ENCODE data around the gene CRIP3. TPM values are rescaled to one million over a fixed set of nuclear protein-coding genes. Genes with fewer than 3 reads are reported as not detected.

The CRIP3 gene
- total RNA-seq, 1 donor from 2014 or later = 0.69 TPM

DNA sequence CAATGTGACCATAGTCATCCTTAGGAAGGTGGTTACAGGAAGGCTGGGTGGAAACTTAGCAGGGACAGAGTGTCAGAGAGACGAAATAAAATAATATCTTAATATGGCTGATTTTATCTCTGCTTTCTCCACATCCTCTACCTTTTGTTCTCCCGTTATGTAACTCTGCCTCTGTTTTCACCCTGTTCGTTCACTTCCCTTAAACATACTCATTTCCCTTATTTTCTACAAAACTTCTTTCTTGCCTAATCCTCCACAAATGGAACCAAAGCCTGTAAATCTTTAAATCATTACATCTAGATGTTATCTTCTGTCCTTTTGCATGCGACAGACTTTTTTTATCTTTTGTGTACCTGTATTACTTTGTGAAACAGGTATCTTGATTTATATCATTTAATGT lies 23.3 kb upstream of the CRIP3 start:
- no peak for DNase-seq
- no peaks in the 10 kb centered on the region for H3K4me1 Mint-ChIP-seq (ENCODE audit: low read depth, unreplicated experiment)
- no peak overlapping the region for H3K27ac Mint-ChIP-seq (ENCODE audit: unreplicated experiment)
- no peaks in the 10 kb centered on the region for H3K9me3 Mint-ChIP-seq (ENCODE audit: unreplicated experiment)
- peaks cover 1% of the 10 kb centered on the region for H3K27me3 Mint-ChIP-seq (ENCODE audit: unreplicated experiment)
- no peaks in the 10 kb centered on the region for H3K36me3 Mint-ChIP-seq (ENCODE audit: unreplicated experiment)
- TF ChIP-seq, protein P1, sequence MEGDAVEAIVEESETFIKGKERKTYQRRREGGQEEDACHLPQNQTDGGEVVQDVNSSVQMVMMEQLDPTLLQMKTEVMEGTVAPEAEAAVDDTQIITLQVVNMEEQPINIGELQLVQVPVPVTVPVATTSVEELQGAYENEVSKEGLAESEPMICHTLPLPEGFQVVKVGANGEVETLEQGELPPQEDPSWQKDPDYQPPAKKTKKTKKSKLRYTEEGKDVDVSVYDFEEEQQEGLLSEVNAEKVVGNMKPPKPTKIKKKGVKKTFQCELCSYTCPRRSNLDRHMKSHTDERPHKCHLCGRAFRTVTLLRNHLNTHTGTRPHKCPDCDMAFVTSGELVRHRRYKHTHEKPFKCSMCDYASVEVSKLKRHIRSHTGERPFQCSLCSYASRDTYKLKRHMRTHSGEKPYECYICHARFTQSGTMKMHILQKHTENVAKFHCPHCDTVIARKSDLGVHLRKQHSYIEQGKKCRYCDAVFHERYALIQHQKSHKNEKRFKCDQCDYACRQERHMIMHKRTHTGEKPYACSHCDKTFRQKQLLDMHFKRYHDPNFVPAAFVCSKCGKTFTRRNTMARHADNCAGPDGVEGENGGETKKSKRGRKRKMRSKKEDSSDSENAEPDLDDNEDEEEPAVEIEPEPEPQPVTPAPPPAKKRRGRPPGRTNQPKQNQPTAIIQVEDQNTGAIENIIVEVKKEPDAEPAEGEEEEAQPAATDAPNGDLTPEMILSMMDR (IDR thresholded peaks at IDR 0.05; ENCODE audit: partially characterized antibody, unreplicated experiment) = no peak
- no peak overlapping the region for H3K4me3 Mint-ChIP-seq (ENCODE audit: unreplicated experiment)

DNA sequence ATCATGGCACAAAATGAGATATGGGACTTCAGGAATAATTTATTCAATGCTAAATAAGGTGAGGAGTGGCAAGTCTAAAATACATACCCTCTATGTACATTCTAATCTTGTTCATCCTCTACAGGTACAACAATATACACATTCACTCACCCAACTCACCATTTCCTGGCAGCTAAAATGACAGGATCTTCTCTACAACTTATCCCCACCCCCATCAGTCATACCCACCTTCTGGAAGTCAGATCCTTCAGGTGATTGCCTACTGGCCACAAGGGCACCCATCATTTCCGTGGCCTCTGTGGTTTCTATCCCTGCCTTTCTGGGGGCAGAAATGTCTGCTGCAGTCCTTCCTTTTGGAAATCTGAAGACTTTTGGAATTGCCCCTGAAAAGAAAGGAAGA lies 22.8 kb upstream of the CRIP3 start:
- Mint-ChIP-seq H3K27ac (ENCODE audit: unreplicated experiment) (no peak overlapping the region), H3K4me3 (ENCODE audit: unreplicated experiment) (no peak overlapping the region), H3K9me3 (ENCODE audit: unreplicated experiment) (no peaks in the 10 kb centered on the region), H3K27me3 (ENCODE audit: unreplicated experiment) (peaks cover 1% of the 10 kb centered on the region), H3K36me3 (ENCODE audit: unreplicated experiment) (no peaks in the 10 kb centered on the region), H3K4me1 (ENCODE audit: low read depth, unreplicated experiment) (no peaks in the 10 kb centered on the region)
- TF ChIP-seq, protein P1 (IDR thresholded peaks at IDR 0.05; ENCODE audit: partially characterized antibody, unreplicated experiment) = no peak
- no peak for DNase-seq

DNA sequence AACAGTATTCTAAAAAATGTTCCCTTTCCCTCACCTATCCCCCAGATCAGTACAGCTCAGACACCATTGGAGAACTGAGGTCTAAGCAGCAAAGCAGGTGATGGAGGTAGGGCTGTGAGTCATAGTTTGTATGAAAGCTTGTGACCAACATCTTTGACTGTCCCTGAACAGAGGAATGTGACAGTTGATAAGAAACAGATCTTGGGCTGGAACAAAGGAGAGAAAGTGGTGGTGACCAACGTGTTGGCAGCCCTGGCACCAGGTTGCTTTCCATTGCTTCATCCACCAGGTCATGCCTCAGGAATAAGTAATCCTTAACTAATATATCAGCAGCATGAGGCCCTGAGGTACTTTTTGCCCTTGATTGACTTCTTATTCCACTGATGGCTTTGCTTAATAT lies 19.9 kb upstream of the CRIP3 start:
- DNase-seq = no peak
- Mint-ChIP-seq H3K27ac (ENCODE audit: unreplicated experiment) (no peak overlapping the region), H3K4me3 (ENCODE audit: unreplicated experiment) (no peak overlapping the region), H3K9me3 (ENCODE audit: unreplicated experiment) (peaks cover 2% of the 10 kb centered on the region), H3K27me3 (ENCODE audit: unreplicated experiment) (peaks cover 1% of the 10 kb centered on the region), H3K4me1 (ENCODE audit: low read depth, unreplicated experiment) (no peaks in the 10 kb centered on the region), H3K36me3 (ENCODE audit: unreplicated experiment) (no peaks in the 10 kb centered on the region)
- TF ChIP-seq, protein P1 (IDR thresholded peaks at IDR 0.05; ENCODE audit: partially characterized antibody, unreplicated experiment) = no peak

DNA sequence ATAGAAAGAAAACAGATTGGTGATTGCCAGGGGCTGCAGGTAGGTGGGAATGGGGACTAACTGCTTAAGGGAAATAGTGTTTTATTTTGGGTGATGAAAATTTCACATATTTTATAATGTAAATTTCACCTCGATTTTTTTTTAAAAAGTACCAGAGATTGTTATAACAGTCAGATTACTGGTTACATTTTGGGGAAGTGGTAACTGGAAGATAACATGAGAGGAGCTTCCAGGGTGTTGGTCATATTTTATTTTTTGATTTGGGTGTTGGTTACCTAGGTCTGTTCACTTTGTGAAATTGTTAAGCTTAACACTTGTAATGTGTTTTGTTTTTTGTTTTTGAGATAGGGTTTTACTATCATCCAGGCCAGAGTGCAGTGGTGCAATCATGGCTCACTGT lies 17.2 kb upstream of the CRIP3 start:
- Mint-ChIP-seq H3K4me3 (ENCODE audit: unreplicated experiment) (no peak overlapping the region), H3K27ac (ENCODE audit: unreplicated experiment) (no peak overlapping the region), H3K36me3 (ENCODE audit: unreplicated experiment) (no peaks in the 10 kb centered on the region), H3K4me1 (ENCODE audit: low read depth, unreplicated experiment) (no peaks in the 10 kb centered on the region), H3K27me3 (ENCODE audit: unreplicated experiment) (no peaks in the 10 kb centered on the region), H3K9me3 (ENCODE audit: unreplicated experiment) (peaks cover 2% of the 10 kb centered on the region)
- no peak for DNase-seq
- TF ChIP-seq, protein P1 (IDR thresholded peaks at IDR 0.05; ENCODE audit: partially characterized antibody, unreplicated experiment) = no peak

DNA sequence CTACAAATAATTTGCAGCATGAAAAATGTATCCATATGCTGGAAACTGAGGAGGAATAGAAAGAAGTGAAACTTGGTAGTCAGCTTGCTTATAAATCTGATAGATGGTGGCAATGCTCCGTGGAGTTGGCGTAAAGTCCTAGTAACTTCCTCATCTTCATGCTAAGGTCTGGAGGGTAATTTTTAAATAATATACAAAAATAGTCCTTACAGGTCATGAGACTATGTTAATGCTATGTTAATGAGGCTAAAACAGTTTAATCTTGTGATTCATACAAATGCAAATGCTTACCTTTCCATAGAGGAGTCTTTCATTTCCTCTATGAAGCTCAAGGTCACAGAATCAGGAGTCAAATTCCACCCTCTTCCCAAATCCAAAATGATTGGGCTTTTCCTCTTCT lies 9.4 kb upstream of the CRIP3 start:
- Mint-ChIP-seq H3K9me3 (ENCODE audit: unreplicated experiment) (no peaks in the 10 kb centered on the region), H3K27ac (ENCODE audit: unreplicated experiment) (no peak overlapping the region), H3K27me3 (ENCODE audit: unreplicated experiment) (no peaks in the 10 kb centered on the region), H3K4me1 (ENCODE audit: low read depth, unreplicated experiment) (no peaks in the 10 kb centered on the region), H3K36me3 (ENCODE audit: unreplicated experiment) (no peaks in the 10 kb centered on the region), H3K4me3 (ENCODE audit: unreplicated experiment) (no peak overlapping the region)
- no peak for DNase-seq
- TF ChIP-seq, protein P1 (IDR thresholded peaks at IDR 0.05; ENCODE audit: partially characterized antibody, unreplicated experiment) = no peak

All from glutamatergic neuron (in vitro differentiated cells).